H1 (cell line): Measurements from ENCODE around the gene ORAI1. TPM values are rescaled to one million over a fixed set of nuclear protein-coding genes. Genes with fewer than 3 reads are reported as not detected.

Experiments used
- CTCF ChIA-PET: fragments of 300-600 bp; sonication (Branson Sonifier 250); formaldehyde crosslinking; loops from one replicate; lab custom pipeline; 2021; ENCODE audit not compliant: partially characterized antibody; lab: Charles Lee
- POLR2A ChIA-PET: fragments of 300-600 bp; sonication (Branson Sonifier 250); formaldehyde crosslinking; loops from one replicate; lab custom pipeline; 2021; ENCODE audit warnings: inconsistent platforms; ENCODE audit not compliant: partially characterized antibody; lab: Charles Lee
- DNase-seq, 2 experiments: peaks; one replicate each; pipeline versions ENCODE4 v3.0.0 to v3.0.0-alpha.2; 2010 to 2022; ENCODE audit warnings: low spot score in 2 of 2, low read depth in 1 of 2, mixed read lengths in 1 of 2
- FAIRE-seq: peaks from 2 replicates; lab custom pipeline; 2011; peaks lifted over from hg19 to GRCh38; lab: Jason Lieb, UNC
- H2AFZ ChIP-seq: 2 replicates; pipeline ENCODE4 v1.8.1; 2012; ENCODE audit warnings: low read length, inconsistent platforms
- H2AK5ac ChIP-seq: 2 replicates; pipeline ENCODE4 v1.6.1; 2013; ENCODE audit warnings: low read depth, low read length
- H2BK120ac ChIP-seq: replicated peaks from 2 replicates; pipeline ENCODE3; 2013; ENCODE audit warnings: low read depth, low read length, inconsistent platforms
- H2BK12ac ChIP-seq: 2 replicates; pipeline ENCODE4 v1.6.1; 2013; ENCODE audit warnings: low read depth, low read length
- H2BK15ac ChIP-seq: 2 replicates; pipeline ENCODE4 v1.6.1; 2013; ENCODE audit warnings: low read length
- H2BK20ac ChIP-seq: 2 replicates; pipeline ENCODE4 v1.6.1; 2013; ENCODE audit warnings: low read length
- H2BK5ac ChIP-seq: 2 replicates; pipeline ENCODE4 v1.6.1; 2013; ENCODE audit warnings: low read depth, low read length
- H3K14ac ChIP-seq: 2 replicates; pipeline ENCODE4 v1.6.1; 2013; ENCODE audit warnings: inconsistent platforms; ENCODE audit not compliant: insufficient read length
- H3K18ac ChIP-seq: 2 replicates; pipeline ENCODE4 v1.6.1; 2013; ENCODE audit warnings: low read length; ENCODE audit errors: extremely low read depth
- H3K23ac ChIP-seq: 2 replicates; pipeline ENCODE4 v1.6.1; 2013; ENCODE audit warnings: inconsistent platforms; ENCODE audit not compliant: insufficient read length
- H3K23me2 ChIP-seq: 2 replicates; pipeline ENCODE4 v1.6.1; 2013; ENCODE audit warnings: low read depth, low read length
- H3K27ac ChIP-seq: 2 replicates; pipeline ENCODE4 v1.6.1; 2011; ENCODE audit warnings: low read depth, low read length, inconsistent platforms
- H3K27me3 ChIP-seq, 4 experiments: replicated peaks in 1 of 4; 1 replicate in 1 of 4; 2 replicates in 3 of 4; pipeline versions ENCODE4 v1.6.1 to v1.8.1; 2011 to 2013; ENCODE audit warnings: low read length in 3 of 4, mild to moderate bottlenecking in 3 of 4, inconsistent platforms in 2 of 4, mixed read lengths in 2 of 4, moderate library complexity in 1 of 4; ENCODE audit not compliant: control insufficient read depth in 3 of 4, insufficient read depth in 3 of 4; ENCODE audit errors: extremely low read depth in 1 of 4
- H3K36me3 ChIP-seq, 4 experiments: 2 replicates each; pipeline versions ENCODE4 v1.6.1 to v1.8.1; 2011 to 2013; ENCODE audit warnings: mild to moderate bottlenecking in 4 of 4, low read length in 3 of 4, moderate library complexity in 2 of 4, control low read depth in 1 of 4, inconsistent platforms in 1 of 4; ENCODE audit not compliant: insufficient read depth in 4 of 4, control insufficient read depth in 2 of 4
- H3K4ac ChIP-seq: replicated peaks from 2 replicates; pipeline ENCODE3; 2013; ENCODE audit warnings: low read length, low read depth, mixed read lengths, inconsistent platforms; ENCODE audit not compliant: insufficient read length
- H3K4me1 ChIP-seq, 4 experiments: replicated peaks in 1 of 4; 1 replicate in 1 of 4; 2 replicates in 3 of 4; pipeline versions ENCODE4 v1.6.1 to v1.8.1; 2011 to 2013; ENCODE audit warnings: low read length in 3 of 4, inconsistent platforms in 2 of 4, mixed read lengths in 1 of 4; ENCODE audit not compliant: insufficient read depth in 4 of 4, control insufficient read depth in 3 of 4
- H3K4me2 ChIP-seq, 2 experiments: 2 replicates each; pipeline versions ENCODE4 v1.6.1 to v1.8.1; 2011 to 2013; ENCODE audit warnings: low read depth in 2 of 2, low read length in 2 of 2, control low read depth in 1 of 2, inconsistent platforms in 1 of 2, mild to moderate bottlenecking in 1 of 2; ENCODE audit not compliant: insufficient read depth in 1 of 2
- H3K4me3 ChIP-seq, 4 experiments: fragments of 200-600, 300-600 bp in 1 of 4; sonication (generic), shearing (Covaris generic), sonication (Bioruptor Twin) in 1 of 4; 2 replicates each; pipeline versions ENCODE4 v1.5.1 to v1.8.1; 2011 to 2016; ENCODE audit warnings: low read length in 4 of 4, low read depth in 3 of 4, control low read depth in 2 of 4, inconsistent platforms in 2 of 4, mild to moderate bottlenecking in 2 of 4, mixed read lengths in 1 of 4, moderate library complexity in 1 of 4; ENCODE audit not compliant: insufficient read depth in 2 of 4; ENCODE audit errors: extremely low read depth in 1 of 4
- H3K56ac ChIP-seq: replicated peaks from 2 replicates; pipeline ENCODE3; 2013; ENCODE audit warnings: low read depth, mild to moderate bottlenecking, mixed read lengths, low read length, inconsistent platforms; ENCODE audit not compliant: insufficient read length
- H3K79me1 ChIP-seq: 2 replicates; pipeline ENCODE4 v1.6.1; 2013; ENCODE audit warnings: low read depth, low read length, control low read depth
- H3K79me2 ChIP-seq, 2 experiments: 2 replicates each; pipeline versions ENCODE4 v1.6.1 to v1.8.1; 2012 to 2013; ENCODE audit warnings: low read length in 2 of 2, mild to moderate bottlenecking in 2 of 2, inconsistent platforms in 1 of 2; ENCODE audit not compliant: insufficient read depth in 2 of 2, control insufficient read depth in 1 of 2
- H3K9ac ChIP-seq, 4 experiments: replicated peaks in 1 of 4; 1 replicate in 1 of 4; 2 replicates in 3 of 4; pipeline versions ENCODE4 v1.6.1 to v1.8.1; 2011 to 2013; ENCODE audit warnings: low read depth in 3 of 4, low read length in 3 of 4, control low read depth in 2 of 4, mild to moderate bottlenecking in 2 of 4, moderate library complexity in 2 of 4, inconsistent platforms in 1 of 4; ENCODE audit errors: extremely low read depth in 1 of 4
- H3K9me3 ChIP-seq, 2 experiments: 2 replicates each; pipeline versions ENCODE4 v1.6.1 to v1.8.1; 2012 to 2013; ENCODE audit warnings: mild to moderate bottlenecking in 2 of 2, moderate library complexity in 2 of 2, control low read depth in 1 of 2, inconsistent platforms in 1 of 2, low read depth in 1 of 2, low read length in 1 of 2, mixed read lengths in 1 of 2; ENCODE audit not compliant: insufficient read depth in 2 of 2
- H4K20me1 ChIP-seq, 2 experiments: replicated peaks in 1 of 2; 2 replicates each; pipeline versions ENCODE3 to v1.8.1; 2011 to 2013; ENCODE audit warnings: inconsistent platforms in 2 of 2, low read length in 2 of 2, mild to moderate bottlenecking in 1 of 2; ENCODE audit not compliant: insufficient read depth in 2 of 2, control insufficient read depth in 1 of 2
- H4K5ac ChIP-seq: 2 replicates; pipeline ENCODE4 v1.6.1; 2013; ENCODE audit warnings: low read length, low read depth, mixed read lengths, inconsistent platforms; ENCODE audit not compliant: insufficient read length
- H4K8ac ChIP-seq: 2 replicates; pipeline ENCODE4 v1.8.0; 2013; ENCODE audit warnings: mild to moderate bottlenecking, moderate library complexity, low read length, inconsistent platforms; ENCODE audit not compliant: insufficient read depth; ENCODE audit errors: extremely low read depth
- H4K91ac ChIP-seq: replicated peaks from 2 replicates; pipeline ENCODE3; 2013; ENCODE audit warnings: low read length, mixed read lengths, inconsistent platforms; ENCODE audit not compliant: insufficient read length
- JUND ChIP-seq: IDR thresholded peaks from 2 replicates; pipeline ENCODE4 v1.6.1; 2011; ENCODE audit warnings: mild to moderate bottlenecking, improper control_type of control experiment, low read length
- POU5F1 ChIP-seq: IDR thresholded peaks from 2 replicates; pipeline ENCODE4 v1.6.1; 2011; ENCODE audit warnings: low read depth, mild to moderate bottlenecking, low read length, moderate library complexity
- WGBS, 2 experiments: shearing (Covaris generic) in 1 of 2; methylation state at CpG; one replicate each; pipeline versions ENCODE4 v1.1.6 to v1.1.7; 2013 to 2015; ENCODE audit warnings: low lambda C conversion rate in 2 of 2, mixed read lengths in 2 of 2, inconsistent platforms in 1 of 2, low coverage in 1 of 2, missing lambda C conversion rate in 1 of 2; ENCODE audit not compliant: insufficient replicate concordance in 2 of 2, insufficient coverage in 1 of 2, insufficient read length in 1 of 2; ENCODE audit errors: extremely low coverage in 1 of 2, missing lambda C conversion rate in 1 of 2; 5-methylcytosine and 5-hydroxymethylcytosine counted together
- polyA plus RNA-seq, 7 experiments: library from polyadenylated mRNA; depleted of rRNA in 3 of 7; stranded (reverse) in 5 of 7; unstranded in 2 of 7; fragments of >200 nt in 5 of 7; fragments of 200-250 nt in 2 of 7; gene quantifications; 1 replicate in 5 of 7; 2 replicates in 1 of 7; 4 replicates in 1 of 7; pipeline versions ENCODE4 v1.2.1 to v1.2.3, GENCODE V29; 2011 to 2013; ENCODE audit warnings: missing spikeins in 2 of 7, mixed read lengths in 2 of 7
- total RNA-seq: library from RNA; stranded (reverse); fragmentation: NEBNext Ultra II Directional; extraction: Animal tissue kit (Norgen Biotek cat#: 25700); gene quantifications from 2 replicates; pipeline ENCODE4 v1.2.1, GENCODE V29; 2021

Gene ORAI1
- total and polyA plus RNA-seq, 2 of the 8 experiments (the other 6 are each of a cell fraction or from before 2014, with no cell fraction given), result 29.9 to 71.5 TPM

DNA sequence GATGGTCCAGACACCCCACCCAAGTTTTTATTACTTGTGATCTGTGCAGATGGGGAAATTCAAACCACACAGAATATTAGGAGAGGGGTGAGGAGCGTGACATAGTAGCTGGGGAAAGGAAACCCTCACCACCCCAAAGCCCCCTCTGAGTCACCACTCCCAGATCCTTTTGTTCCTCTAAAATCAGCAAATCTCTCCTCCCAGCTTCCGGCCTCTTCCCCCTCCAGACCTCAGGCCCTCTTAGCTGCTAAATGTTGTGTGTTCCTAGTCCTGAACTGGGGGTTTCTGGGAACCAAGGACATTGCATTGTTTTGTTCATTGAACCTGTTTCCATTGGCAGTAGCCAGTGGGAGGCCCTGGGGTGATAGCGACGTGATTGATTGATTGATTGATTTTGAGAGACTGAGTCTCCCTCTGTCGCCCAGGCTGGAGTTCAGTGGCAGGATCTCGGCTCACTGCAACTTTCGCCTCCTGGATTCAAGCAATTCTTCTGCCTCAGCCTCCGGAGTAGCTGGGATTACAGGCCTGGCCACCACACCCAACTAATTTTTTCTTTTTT, 5.9 kb upstream of the ORAI1 start:
- H3K27me3 ChIP-seq, result no peaks in the 10 kb centered on the region
- no peak overlapping the region for H4K91ac ChIP-seq
- H3K79me1 ChIP-seq, result no peaks in the 10 kb centered on the region
- FAIRE-seq (no peak), DNase-seq (peak in 1 of 2 experiments; percentile 29)
- peak overlapping the region; percentile 16; the same call in 1 of the 2 replicates for H3K27ac ChIP-seq
- no peaks in the 10 kb centered on the region for H3K79me2 ChIP-seq
- peak overlapping the region; percentile 99 for H3K14ac ChIP-seq
- ChIA-PET POLR2A (interaction anchor here (0.5 to 15.7 kb wide), 14 partner anchors 8 to 218 kb away, joined by 3 to 374 read pairs (median 4); partner anchors contain the start of gene KDM2B), CTCF (interaction anchor here (0.6 to 4.9 kb wide), 13 partner anchors 10 to 119 kb away, joined by 3 to 49 read pairs (median 4); partner anchors contain the start of gene MORN3)
- H4K8ac ChIP-seq, result no peak overlapping the region
- no peak overlapping the region for H2AK5ac ChIP-seq
- WGBS, 2 experiments, result 82% methylated on average over 8 of the region's 8 CpGs; no CpG with 5 or more reads in 1 of the 2 experiments
- H3K4me3 ChIP-seq, result no peak overlapping the region
- no peak overlapping the region for H3K9ac ChIP-seq
- H3K36me3 ChIP-seq, result no peaks in the 10 kb centered on the region
- 0 out of 2 replicates have a peak overlapping the region, but pooled peaks have one; percentile 65 for H2BK15ac ChIP-seq
- peaks cover 0 to 8% (median 5%) of the 10 kb centered on the region in 4 experiments; a peak in 5 of 7 replicates for H3K4me1 ChIP-seq
- H3K23me2 ChIP-seq, result no peaks in the 10 kb centered on the region
- 0 out of 2 replicates have a peak overlapping the region, but pooled peaks have one; percentile 21 for H2BK20ac ChIP-seq
- H2AFZ ChIP-seq, result 0 out of 2 replicates have a peak overlapping the region, but pooled peaks have one; percentile 0
- no peak overlapping the region for H3K4ac ChIP-seq
- H2BK12ac ChIP-seq, result peak overlapping the region; percentile 68; the same call in 1 of the 2 replicates
- H4K5ac ChIP-seq, result no peak overlapping the region
- no peak overlapping the region for H3K4me2 ChIP-seq
- H3K56ac ChIP-seq, result no peak overlapping the region
- H2BK5ac ChIP-seq, result peak overlapping the region; percentile 87; the same call in 1 of the 2 replicates
- H2BK120ac ChIP-seq, result no peak overlapping the region
- H3K18ac ChIP-seq, result peak overlapping the region; percentile 60
- H3K9me3 ChIP-seq, result no peaks in the 10 kb centered on the region
- no peaks in the 10 kb centered on the region for H4K20me1 ChIP-seq
- no peak overlapping the region for H3K23ac ChIP-seq
- 0 out of 2 replicates have a peak, but pooled peaks have one; percentile 48 for TF ChIP-seq JUND
- no peak for TF ChIP-seq POU5F1
